ENCODE data around the gene DOCK9. TPM values are rescaled to one million over a fixed set of nuclear protein-coding genes. Genes with fewer than 3 reads are reported as not detected.

The DOCK9 gene
- polyA plus RNA-seq, 1 donor (not counting 4 experiments of a cell fraction or from before 2014, with no cell fraction given) = 110 TPM

DNA sequence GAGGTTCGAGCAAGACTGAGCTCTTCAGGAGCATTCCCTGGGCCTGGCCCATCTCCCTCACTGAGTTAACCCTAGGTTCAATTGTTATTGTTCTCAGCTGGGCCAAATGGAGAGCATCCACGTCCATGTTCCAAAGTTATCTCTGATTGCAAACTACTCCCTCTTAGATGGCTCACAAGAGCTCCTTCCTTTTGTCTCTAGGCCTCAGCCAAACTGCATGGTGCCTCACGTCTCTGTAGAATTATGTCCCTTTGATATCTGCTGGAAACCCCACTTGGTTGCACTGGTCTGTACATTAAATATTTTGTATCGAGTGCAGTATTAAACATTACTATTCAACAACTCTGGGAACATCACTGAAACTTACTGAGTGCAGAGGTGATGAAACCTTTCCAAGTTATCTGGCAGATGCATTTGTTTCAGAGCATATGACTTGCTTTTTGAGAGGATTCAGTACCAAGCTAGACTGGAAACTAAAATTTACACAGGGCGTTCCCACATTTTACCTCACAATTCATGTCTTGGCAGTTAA is 38.1 kb downstream of the DOCK9 start:
- DNase-seq (ENCODE audit: low read depth, low spot score) = no peak
- peaks cover 13% of the 10 kb centered on the region for H3K4me1 ChIP-seq (ENCODE audit: control insufficient read depth, extremely low read depth, insufficient read depth, low read length)
- FAIRE-seq = no peak
- H3K9me3 ChIP-seq (ENCODE audit: control insufficient read depth, low read depth, low read length) = no peaks in the 10 kb centered on the region
- TF ChIP-seq EZH2 (IDR thresholded peaks at IDR 0.05; ENCODE audit: low read length) = no peak
- TF ChIP-seq, protein P1, sequence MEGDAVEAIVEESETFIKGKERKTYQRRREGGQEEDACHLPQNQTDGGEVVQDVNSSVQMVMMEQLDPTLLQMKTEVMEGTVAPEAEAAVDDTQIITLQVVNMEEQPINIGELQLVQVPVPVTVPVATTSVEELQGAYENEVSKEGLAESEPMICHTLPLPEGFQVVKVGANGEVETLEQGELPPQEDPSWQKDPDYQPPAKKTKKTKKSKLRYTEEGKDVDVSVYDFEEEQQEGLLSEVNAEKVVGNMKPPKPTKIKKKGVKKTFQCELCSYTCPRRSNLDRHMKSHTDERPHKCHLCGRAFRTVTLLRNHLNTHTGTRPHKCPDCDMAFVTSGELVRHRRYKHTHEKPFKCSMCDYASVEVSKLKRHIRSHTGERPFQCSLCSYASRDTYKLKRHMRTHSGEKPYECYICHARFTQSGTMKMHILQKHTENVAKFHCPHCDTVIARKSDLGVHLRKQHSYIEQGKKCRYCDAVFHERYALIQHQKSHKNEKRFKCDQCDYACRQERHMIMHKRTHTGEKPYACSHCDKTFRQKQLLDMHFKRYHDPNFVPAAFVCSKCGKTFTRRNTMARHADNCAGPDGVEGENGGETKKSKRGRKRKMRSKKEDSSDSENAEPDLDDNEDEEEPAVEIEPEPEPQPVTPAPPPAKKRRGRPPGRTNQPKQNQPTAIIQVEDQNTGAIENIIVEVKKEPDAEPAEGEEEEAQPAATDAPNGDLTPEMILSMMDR (optimal IDR thresholded peaks at IDR 0.05 in 1 of 3, IDR thresholded peaks at IDR 0.05 in 1 of 3, conservative IDR thresholded peaks at IDR 0.05 in 1 of 3; ENCODE audit: extremely low read depth in 1 of 3, insufficient read depth in 2 of 3, low read length in 3 of 3) = no peak
- no peak overlapping the region for H3K4me2 ChIP-seq (ENCODE audit: control insufficient read depth, extremely low read depth, insufficient read depth, low read depth, low read length)
- dilution Hi-C loops (cut with MboI; ENCODE audit: extremely low pct_ligation_motif_present, low sequenced_read_pairs) = no loop called here
- peaks cover 0 to 2% of the 10 kb centered on the region in 2 experiments for H3K36me3 ChIP-seq (ENCODE audit: control insufficient read depth in 2 of 2, extremely low read depth in 1 of 2, insufficient read depth in 2 of 2, low read length in 2 of 2)
- no peak overlapping the region for H2AFZ ChIP-seq (ENCODE audit: control insufficient read depth, low read length)
- no peaks in the 10 kb centered on the region for H3K27me3 ChIP-seq (ENCODE audit: control insufficient read depth, extremely low read depth, insufficient read depth, low read length)
- H3K4me3 ChIP-seq (ENCODE audit: control insufficient read depth in 2 of 3, extremely low read depth in 1 of 3, insufficient read depth in 2 of 3, low read depth in 1 of 3, low read length in 3 of 3) = no peak overlapping the region
- H3K79me2 ChIP-seq (ENCODE audit: control insufficient read depth, insufficient read depth, low read length) = peaks cover 78% of the 10 kb centered on the region
- no peak overlapping the region for H3K9ac ChIP-seq (ENCODE audit: control insufficient read depth, extremely low read depth, insufficient read depth, low read length)
- no peaks in the 10 kb centered on the region for H4K20me1 ChIP-seq (ENCODE audit: control insufficient read depth, extremely low read depth, insufficient read depth, low read length)
- no peaks in the 10 kb centered on the region for H3K9me1 ChIP-seq (ENCODE audit: control insufficient read depth, extremely low read depth, insufficient read depth, low read length)
- H3K27ac ChIP-seq (ENCODE audit: control insufficient read depth, insufficient read depth, low read length) = no peak overlapping the region

DNA sequence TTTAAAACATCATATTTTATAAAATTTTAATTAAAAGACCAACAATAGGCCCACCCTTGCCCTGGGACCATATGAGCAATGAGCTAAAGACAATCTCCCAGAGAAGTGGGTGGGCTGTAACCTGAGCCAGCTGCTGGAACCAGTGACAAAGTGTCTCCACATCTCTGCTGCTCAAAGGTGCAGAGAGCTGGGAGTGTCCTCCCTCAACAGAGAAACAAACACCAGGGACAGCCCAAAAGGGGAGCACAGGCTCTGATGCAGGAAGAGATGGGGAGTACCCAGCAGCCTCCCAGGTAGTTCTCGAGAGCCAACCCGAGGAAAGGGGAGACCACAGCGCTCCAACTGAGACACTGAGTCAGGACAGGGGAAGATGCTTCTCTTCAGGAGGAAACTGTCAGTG is 39.1 kb downstream of the DOCK9 start:
- no peak overlapping the region for H3K4me2 ChIP-seq (ENCODE audit: control insufficient read depth, extremely low read depth, insufficient read depth, low read depth, low read length)
- no peak for DNase-seq (ENCODE audit: low read depth, low spot score)
- no peaks in the 10 kb centered on the region for H4K20me1 ChIP-seq (ENCODE audit: control insufficient read depth, extremely low read depth, insufficient read depth, low read length)
- peaks cover 0 to 2% of the 10 kb centered on the region in 2 experiments for H3K36me3 ChIP-seq (ENCODE audit: control insufficient read depth in 2 of 2, extremely low read depth in 1 of 2, insufficient read depth in 2 of 2, low read length in 2 of 2)
- H3K9me1 ChIP-seq (ENCODE audit: control insufficient read depth, extremely low read depth, insufficient read depth, low read length) = no peaks in the 10 kb centered on the region
- no peak overlapping the region for H3K9ac ChIP-seq (ENCODE audit: control insufficient read depth, extremely low read depth, insufficient read depth, low read length)
- dilution Hi-C loops (cut with MboI; ENCODE audit: extremely low pct_ligation_motif_present, low sequenced_read_pairs) = no loop called here
- TF ChIP-seq EZH2 (IDR thresholded peaks at IDR 0.05; ENCODE audit: low read length) = no peak
- TF ChIP-seq, protein P1 (optimal IDR thresholded peaks at IDR 0.05 in 1 of 3, IDR thresholded peaks at IDR 0.05 in 1 of 3, conservative IDR thresholded peaks at IDR 0.05 in 1 of 3; ENCODE audit: extremely low read depth in 1 of 3, insufficient read depth in 2 of 3, low read length in 3 of 3) = no peak
- H2AFZ ChIP-seq (ENCODE audit: control insufficient read depth, low read length) = no peak overlapping the region
- no peaks in the 10 kb centered on the region for H3K9me3 ChIP-seq (ENCODE audit: control insufficient read depth, low read depth, low read length)
- peaks cover 78% of the 10 kb centered on the region for H3K79me2 ChIP-seq (ENCODE audit: control insufficient read depth, insufficient read depth, low read length)
- no peaks in the 10 kb centered on the region for H3K27me3 ChIP-seq (ENCODE audit: control insufficient read depth, extremely low read depth, insufficient read depth, low read length)
- H3K4me3 ChIP-seq (ENCODE audit: control insufficient read depth in 2 of 3, extremely low read depth in 1 of 3, insufficient read depth in 2 of 3, low read depth in 1 of 3, low read length in 3 of 3) = no peak overlapping the region
- no peak for FAIRE-seq
- peaks cover 13% of the 10 kb centered on the region for H3K4me1 ChIP-seq (ENCODE audit: control insufficient read depth, extremely low read depth, insufficient read depth, low read length)
- H3K27ac ChIP-seq (ENCODE audit: control insufficient read depth, insufficient read depth, low read length) = no peak overlapping the region

Measured in keratinocyte (primary cell).